Measurements from ENCODE around the gene COL21A1.
"Not testable (repeated sequence)": the region's sequence is repeated elsewhere in the genome, so short reads cannot be mapped to it uniquely, and the experiment has no call there.

The COL21A1 gene

DNA sequence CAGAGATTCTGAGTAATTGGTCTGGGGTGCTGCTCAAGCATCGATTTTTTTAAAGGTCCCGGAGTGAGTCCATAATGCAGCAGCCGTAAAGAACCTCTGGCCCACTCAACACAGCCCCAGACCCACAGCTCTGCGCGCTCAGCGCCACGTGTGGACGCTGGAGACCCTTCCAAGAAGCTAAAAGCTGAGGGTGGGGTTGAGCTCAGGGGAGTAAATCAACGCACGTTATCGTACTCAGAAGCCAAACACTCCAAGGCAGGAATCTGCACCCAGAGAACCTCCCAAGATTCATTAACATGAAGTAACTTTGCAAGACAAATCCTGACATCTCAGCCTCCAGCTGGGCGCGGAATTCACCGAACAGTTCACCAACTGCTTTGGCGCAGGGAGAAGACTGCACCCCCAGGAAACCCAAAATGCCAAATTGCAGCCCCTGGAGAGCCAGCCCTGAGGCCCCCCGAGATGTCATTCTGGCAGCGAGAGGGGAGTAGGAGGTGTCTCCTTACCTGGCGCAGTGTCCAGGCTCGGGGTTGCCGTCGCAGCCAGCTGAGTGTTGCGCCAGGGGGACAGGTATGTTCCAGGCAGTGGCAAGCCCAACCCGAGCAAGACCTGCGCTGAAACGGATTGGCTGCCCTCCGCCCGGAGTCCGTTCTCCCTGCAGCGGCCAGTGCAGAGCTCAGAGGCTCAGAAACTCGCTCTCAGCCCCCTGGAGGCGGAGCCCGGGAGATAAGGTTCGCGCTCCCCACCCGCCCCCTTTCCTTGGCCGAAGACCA is at the start of gene COL21A1:
Gene COL21A1 (minus strand): TSS at position 700 of the 773 bp plus-strand sequence. CDS start 64,962 bp downstream, outside the sequence.
- no peak within 1 kb of the TSS for H3K27ac ChIP-seq
- DNase-seq (ENCODE audit: low read depth, low spot score), result no peak

DNA sequence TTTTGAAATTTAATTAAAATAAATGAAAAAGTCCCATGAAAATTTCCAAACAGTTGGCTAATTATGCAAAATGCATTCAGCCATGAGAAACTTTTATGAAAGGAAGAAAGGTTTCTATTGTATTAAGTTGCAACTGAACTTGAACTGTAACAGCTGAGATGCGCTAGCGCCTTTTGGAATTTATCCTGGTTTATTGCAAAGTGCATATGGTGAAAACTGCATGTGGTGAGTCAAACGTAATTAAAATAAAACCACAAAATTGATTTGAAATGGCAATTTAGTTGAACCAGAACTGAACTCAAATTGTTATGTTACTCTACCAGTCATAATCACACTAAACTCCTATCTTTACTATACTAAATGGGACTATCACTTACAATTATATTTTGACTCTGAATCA is 46.4 kb upstream of the COL21A1 start:
- no peak overlapping the region for H3K27ac ChIP-seq
- DNase-seq (ENCODE audit: low read depth, low spot score), result no peak

DNA sequence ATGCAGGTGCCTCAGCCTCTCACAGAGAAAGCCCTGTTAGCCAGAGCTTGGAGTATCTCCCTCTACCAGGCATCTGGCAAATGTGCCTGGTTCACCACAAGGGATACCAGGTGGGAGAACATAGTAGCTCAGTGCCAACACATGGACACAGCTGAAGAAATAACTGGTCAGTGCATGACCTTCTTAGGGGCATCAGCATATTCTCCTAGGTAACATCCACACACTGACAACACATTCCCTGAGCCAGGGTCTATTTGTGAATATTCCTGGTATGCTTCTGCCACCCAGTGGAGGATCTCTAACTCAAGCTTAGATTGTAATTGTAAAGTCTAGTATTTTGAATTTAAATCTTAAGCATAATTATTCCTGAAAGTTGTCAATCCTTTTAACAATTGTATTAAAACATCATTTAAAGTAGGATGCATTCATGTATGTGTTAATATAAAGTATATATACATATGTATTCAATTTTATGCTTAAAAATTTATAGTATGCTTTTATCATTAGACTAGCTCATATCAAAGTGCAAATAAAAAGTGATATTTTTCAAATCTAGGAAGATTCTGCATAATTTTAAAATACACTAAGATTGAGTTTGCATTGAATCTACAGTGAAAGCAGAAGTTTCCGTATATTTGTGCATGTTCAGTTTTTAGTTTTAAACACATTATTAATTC is 45.3 kb upstream of the COL21A1 start:
- no peak overlapping the region for H3K27ac ChIP-seq
- DNase-seq (ENCODE audit: low read depth, low spot score), result no peak

DNA sequence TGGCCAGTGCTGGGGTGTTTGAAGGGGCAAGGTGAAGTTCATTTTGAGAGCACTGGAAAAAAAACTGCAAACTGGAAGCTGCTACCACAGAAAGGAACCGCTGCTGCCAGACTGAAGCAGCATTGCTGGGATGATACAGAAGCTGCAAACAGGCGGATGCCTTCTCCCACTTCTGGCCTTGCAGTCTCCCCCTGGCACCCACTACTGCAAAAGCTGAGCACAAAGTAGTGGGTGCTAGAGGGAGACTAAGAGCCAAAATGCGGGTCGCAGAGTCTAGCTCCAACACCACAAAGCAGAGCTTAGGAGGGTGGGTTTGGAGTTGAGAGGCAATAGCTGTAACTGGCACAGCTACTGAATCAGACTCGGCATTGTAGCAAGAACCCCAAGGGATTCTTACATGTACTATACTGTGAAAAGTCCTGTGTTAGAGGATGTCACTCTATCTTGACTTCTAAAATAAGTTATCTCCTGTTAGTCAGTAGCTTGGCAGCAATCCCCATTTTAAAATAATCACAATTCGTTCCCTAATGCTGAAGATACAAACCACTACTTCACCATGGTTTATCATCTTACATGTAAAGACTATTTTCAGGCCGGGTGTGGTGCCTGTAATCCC is 44.0 kb upstream of the COL21A1 start:
- no peak for DNase-seq (ENCODE audit: low read depth, low spot score)
- H3K27ac ChIP-seq, result no peak overlapping the region

DNA sequence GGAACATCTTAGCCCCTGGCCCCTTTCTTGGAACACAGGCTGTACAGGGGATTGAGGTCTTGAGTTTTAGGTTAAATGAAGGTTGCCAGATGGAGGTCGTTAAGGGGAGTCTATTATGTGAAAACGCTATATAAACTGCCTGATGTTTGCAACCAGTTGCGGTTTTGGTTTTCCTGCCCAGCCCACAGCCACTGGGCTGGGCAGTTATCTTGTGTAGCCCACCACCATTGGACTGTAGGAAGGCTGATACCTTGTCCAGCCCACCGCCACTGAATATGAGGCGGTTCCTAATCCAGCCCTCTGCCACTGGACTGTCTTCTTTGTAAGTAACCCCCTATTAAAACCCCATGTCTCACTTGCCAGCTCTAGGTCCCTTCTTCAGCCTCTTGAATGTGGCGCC is 42.3 kb upstream of the COL21A1 start:
- DNase-seq (ENCODE audit: low read depth, low spot score), result no peak
- no peak overlapping the region for H3K27ac ChIP-seq

DNA sequence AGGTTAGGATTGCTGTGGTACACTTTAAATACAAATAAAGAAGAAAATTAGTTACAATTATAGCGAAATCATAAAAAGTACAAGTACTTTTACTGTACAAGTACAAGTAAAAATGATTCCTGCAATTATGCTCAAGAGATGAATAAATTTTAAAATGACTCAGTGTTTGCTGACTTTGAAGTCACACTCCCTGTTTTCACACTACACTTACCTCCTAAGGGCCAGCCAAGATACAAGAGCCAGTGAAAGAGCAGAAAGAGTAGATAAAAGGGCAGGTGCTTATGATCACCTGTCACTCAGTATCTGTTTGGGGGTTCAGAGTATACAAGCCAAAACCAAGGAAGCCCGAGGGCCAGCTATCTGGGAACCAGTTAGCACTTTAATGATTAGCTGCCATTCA is 41.0 kb upstream of the COL21A1 start:
- no peak for DNase-seq (ENCODE audit: low read depth, low spot score)

DNA sequence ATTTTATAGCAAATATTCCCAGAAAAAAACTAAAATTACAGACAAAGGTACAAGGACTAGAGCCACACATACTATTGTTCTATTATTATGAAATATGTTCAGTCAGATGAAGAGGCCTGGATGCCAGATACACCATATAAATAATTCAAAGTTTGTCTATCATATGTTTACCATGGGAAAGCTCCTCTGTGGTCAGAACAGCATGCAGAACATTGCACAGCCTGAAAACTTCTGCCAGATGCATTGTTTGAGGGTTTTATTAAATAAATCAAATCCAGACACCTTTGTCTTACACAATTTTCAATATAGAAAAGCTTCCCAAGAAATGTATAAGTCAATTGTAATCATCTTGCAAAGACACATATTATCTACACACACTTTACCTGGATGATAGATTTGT is 35.0 kb upstream of the COL21A1 start:
- DNase-seq (ENCODE audit: low read depth, low spot score), result no peak
- no peak overlapping the region for H3K27ac ChIP-seq

More for the DNA sequence above, 41.0 kb upstream of the COL21A1 start:
- H3K27ac ChIP-seq, result no peak overlapping the region

DNA sequence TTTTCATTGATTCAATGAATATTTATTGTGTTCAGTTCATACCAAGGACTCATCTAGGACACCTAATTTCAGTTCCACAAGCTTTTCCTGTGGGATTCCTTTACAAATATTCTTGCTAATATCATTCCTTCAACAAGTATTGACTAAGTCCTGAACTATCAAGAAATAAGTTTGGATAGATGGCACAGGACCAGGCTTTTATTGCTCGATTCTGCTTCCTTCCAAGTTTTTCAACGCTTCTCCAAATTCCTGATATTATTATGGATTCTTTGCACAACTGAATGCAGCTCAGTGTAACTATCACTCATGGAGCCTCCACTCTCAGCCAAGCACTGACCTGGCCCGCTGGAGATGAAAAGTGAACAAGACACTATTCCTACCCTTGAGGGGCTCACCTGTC is 32.7 kb upstream of the COL21A1 start:
- no peak for DNase-seq (ENCODE audit: low read depth, low spot score)
- no peak overlapping the region for H3K27ac ChIP-seq

DNA sequence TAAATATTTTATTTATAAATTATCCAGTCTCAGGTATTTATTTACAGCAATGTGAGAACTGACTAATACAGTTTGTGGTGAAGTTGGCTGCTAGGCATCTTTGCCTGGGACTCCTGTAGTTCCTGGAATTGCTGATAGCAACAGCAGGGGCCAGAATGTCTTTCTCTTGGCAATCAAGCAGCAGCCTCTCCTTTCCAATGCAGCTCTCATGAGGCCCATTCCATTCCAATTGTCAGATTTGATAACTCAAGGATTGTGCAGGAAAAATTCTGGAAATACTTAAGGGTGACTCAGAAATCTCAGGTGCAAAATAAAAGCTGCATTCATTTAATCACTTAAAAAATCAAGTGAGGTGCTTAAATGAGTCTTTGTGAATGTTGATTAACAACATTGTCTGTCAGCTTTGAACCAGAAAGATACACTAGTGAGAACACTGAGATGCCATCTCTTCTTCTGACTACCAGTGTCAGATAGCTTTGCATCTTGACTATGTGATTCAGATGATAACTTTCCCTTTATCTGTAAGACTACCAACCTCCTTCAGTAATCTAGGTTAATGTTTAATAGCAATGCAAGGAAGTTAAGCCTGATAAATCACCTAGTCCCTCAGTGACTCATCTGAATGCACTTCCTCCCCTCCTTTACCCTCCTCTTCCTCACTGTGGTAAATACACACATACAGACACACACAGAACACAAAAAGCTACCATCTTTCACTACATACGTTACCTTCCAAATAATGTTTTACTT is 32.1 kb upstream of the COL21A1 start:
- no peak overlapping the region for H3K27ac ChIP-seq
- DNase-seq (ENCODE audit: low read depth, low spot score), result peak; percentile 39

DNA sequence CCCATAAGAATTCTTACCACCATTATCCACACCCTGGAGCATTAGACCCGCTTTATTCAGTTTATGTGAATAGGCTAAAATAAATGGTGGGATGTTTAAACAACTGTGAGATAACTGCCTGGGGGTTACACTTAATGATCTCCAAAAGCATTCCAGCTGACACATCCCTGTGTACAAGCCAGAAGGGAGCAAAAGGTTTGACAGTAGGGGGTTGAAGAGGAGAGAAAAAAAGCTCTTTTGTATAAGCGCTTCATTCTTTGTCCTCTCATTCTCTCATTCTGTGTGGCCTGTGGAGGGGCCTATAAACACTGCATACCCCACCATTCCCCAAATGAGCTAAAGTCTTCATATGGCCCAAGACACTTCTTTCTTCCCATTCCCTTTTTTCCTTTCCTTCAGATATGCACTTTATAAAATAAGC is 30.8 kb upstream of the COL21A1 start:
- no peak overlapping the region for H3K27ac ChIP-seq
- no peak for DNase-seq (ENCODE audit: low read depth, low spot score)

DNA sequence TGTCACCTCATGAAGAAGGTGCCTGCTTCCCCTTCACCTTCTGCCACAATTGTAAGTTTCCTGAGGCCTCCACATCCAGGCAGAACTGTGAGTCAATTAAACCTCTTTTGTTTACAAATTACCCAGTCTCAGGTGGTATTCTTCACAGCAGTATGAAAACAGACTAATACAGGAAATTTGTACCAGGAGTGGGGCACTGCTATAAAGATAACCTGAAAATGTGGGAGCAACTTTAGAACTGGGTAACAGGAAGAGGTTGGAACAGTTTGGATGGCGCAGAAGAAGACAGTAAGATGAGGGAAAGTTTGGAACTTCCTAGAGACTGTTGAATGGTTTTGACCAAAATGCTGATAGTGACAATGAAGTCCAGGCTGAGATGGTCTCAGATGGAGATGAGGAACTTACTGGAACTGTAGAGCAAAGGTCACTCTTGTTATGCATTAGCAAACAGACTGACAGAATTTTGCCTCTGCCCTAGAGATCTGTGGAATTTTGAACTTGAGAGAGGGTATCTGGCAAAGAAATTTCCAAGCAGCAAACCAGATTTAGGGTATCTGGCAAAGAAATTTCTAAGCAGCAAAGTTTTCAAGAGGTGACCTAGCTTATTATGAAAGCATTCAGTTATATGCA is 23.5 kb upstream of the COL21A1 start:
- H3K27ac ChIP-seq, result no peak overlapping the region
- no peak for DNase-seq (ENCODE audit: low read depth, low spot score)

DNA sequence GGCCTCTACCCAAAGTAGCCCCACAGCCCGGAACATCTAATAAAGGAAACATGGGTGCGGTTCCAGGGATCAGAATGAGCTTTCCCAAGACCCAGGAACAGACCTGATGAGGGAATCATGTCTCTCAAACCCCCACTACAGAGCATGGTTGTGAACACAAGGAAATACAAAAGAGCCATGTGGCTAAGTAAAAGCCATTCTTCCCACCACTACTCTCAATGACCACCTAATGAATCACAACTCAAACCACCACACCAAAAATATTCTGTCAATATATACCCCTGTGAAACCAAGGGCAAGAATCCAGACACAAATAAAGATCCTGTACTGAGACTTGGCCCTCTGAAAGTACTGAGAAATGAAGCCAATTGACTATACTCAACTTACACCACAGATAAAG is 20.9 kb upstream of the COL21A1 start:
- no peak for DNase-seq (ENCODE audit: low read depth, low spot score)
- no peak overlapping the region for H3K27ac ChIP-seq

DNA sequence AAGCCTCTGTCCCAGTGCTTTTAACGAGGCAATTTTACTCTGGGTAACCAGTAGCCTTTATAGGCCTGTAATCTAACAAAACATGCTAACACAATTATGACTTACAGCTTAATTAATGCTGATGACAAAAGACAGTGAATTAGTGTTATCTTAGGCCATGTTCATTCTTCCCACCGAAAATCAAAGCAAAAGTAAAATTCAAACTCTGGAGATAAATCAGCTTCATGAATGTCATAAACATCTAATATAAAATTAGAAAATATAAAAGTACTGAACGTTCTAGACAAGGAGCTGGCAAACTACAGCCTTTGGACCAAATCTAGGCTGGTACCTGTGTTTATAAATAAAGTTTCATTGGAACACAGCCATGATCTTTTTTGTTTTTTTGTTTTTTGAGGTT is 18.6 kb upstream of the COL21A1 start:
- no peak overlapping the region for H3K27ac ChIP-seq
- no peak for DNase-seq (ENCODE audit: low read depth, low spot score)

DNA sequence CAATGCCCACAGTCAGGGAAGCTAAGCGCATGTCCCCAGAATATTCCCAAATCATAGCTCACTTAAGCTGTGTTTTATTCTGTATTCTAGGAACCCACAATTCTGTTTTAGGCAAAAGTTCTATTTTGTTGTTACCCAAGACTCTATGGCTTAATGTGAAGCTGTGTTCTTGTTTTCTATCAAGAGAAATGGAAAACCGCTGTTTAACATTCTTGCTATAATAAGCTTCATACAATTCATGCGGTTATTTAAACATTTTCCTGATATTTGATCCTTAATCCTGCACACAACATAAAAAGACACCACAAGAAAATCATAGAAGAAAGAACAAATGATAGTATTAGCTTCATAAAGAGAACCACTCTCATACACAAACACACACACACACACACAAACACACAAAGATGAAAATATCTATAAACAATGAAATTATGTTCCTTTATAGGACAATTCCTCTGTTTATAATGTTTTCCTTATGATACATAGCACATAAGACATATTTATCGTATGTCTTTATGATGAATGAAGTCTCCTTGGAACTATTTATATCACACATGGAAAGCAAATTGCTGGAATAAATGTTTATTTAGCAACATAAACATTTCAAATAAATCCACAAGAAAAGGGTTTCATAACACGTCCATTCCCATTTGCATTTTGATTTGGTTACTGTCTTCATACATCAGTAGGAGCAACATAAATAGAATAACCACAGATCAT is 16.4 kb upstream of the COL21A1 start:
- no peak for DNase-seq (ENCODE audit: low read depth, low spot score)
- H3K27ac ChIP-seq, result no peak overlapping the region

DNA sequence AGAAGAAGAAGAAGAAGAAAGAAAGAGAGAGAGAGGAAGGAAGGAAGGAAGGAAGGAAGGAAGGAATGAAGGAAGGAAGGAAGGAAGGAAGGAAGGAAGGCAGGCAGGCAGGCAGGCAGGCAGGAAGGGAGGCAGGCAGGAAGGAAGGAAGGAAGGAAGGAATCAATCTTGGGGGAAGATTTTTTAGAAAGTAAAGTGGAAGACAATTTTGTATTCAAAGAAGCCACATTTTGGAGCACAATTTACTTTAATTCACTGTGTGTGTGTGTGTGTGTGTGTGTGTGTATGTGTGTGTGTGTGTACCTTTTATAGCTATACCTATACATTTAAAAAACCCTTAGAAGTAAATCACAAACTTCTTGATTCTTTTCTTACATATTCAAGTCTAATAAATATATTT is 13.2 kb upstream of the COL21A1 start:
- not testable (repeated sequence) for H3K27ac ChIP-seq; DNase-seq (ENCODE audit: low read depth, low spot score)

DNA sequence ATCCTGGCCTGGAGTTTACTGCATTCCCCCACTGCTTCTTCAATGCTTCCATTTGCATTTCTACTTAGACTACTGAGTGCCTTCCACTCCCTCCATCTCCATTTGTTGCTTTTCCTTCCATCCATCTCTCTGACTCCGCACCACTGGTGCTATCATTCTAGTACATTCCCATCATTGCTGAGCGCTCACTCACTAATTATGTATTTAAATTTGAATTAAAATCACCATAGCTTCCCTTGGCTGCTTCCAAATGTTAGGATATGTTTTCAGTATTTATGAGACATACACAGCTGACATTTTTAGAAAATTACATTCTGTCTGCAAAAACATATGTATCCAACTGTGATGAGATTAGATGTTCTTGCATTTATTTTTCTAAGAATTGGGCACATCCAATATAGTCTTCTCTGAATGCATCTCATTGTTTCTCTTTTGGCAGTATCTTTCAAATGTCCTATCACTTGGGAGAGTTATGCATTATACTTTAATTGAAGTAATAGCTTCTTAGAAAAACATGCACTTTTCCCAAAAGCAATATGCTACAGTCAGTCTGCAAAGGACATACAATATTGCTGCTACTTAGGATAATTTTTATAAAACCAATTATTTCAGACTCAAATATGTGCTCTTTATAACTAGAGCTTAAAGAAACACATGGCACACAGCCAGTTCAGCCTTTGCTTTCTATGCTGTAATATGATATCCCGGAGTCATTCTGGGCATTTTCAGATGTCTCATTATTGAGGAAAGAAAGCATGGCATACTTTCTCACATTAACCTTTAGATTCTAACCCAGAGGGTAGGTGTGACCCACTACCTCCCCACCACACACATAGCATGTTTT is 12.1 kb upstream of the COL21A1 start:
- no peak for DNase-seq (ENCODE audit: low read depth, low spot score)
- H3K27ac ChIP-seq, result no peak overlapping the region

DNA sequence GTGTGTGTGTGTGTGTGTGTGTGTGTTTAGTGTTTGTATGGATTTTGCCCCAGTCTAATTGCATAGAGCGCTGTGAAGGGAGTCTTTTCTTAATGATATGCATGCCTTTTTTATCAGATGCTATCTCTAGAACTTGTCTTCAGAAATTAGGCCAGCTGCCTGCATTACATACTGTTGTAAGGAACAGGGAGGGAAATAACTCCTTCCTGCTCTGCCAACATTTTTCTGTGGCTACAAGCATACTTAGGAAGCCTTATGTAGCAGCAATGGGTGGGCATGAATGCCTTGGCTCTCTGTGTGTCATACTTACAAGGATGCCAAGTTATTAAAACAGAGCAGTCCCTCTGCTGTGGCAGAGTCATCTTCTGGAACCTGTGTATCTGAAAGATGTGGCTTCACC is 8.0 kb upstream of the COL21A1 start:
- H3K27ac ChIP-seq, result no peak overlapping the region
- DNase-seq (ENCODE audit: low read depth, low spot score), result no peak

DNA sequence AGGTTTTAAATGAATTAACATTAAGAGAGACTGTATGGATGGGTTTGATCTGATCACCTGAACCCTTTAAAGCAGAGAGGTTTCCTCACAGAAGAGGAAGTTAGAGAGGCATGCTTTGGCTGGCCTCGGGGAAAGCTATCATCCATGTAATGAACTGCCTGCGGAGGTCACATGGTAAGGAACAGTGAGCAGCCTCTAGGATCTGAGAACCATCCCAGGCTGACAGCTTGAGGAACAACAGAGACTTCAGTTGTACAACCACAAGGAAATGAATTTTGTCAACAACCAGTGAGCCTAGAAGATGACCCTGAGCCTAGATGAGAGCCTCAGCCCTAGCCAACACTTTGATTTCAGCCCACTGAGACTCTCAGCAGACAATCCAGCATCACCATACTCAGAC is 2.9 kb upstream of the COL21A1 start:
- no peak overlapping the region for H3K27ac ChIP-seq
- no peak for DNase-seq (ENCODE audit: low read depth, low spot score)

DNA sequence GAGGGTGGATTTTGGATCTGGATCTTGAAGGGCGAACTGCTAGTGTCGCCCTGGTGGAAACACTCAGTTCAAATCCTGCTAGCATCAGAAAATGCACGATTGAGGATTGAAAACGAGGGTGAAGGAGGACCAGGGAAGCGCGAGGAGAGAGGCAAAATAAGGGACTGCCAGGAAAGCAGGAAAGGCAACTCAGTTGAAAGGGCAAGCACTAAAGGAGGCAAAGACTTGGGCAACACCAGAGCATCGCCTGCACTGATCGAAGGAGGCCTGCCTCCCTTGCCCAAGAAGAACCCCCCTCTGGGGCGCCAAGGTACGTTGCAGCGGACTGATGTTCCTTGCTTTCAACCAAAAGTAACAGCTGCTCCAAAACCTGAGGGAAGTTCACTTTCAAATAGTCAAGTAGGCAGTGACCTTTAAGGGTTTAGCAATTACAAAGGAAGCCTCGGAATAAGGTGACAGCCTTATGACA is 308 bp upstream of the COL21A1 start:
- no peak overlapping the region for H3K27ac ChIP-seq
- DNase-seq (ENCODE audit: low read depth, low spot score), result no peak

Measured in epithelial cell of prostate (primary cell).